Osteoblast (primary cell): ENCODE measurements around the gene DCC. TPM values are rescaled to one million over a fixed set of nuclear protein-coding genes. Genes with fewer than 3 reads are reported as not detected.

ENCODE experiments used
- DNase-seq: peaks from one replicate; pipeline ENCODE4 v3.0.0; 2011; ENCODE audit warnings: low spot score, mixed read lengths; ENCODE audit not compliant: insufficient read length; ENCODE audit errors: missing footprints
- H2AFZ ChIP-seq: 2 replicates; pipeline ENCODE4 v1.6.0; 2011; ENCODE audit warnings: mild to moderate bottlenecking, low read length
- H3K27ac ChIP-seq: 2 replicates; pipeline ENCODE4 v1.5.1; 2011; ENCODE audit warnings: mild to moderate bottlenecking, low read depth, low read length, moderate library complexity
- H3K27me3 ChIP-seq: 2 replicates; pipeline ENCODE4 v1.6.0; 2012; ENCODE audit warnings: mild to moderate bottlenecking, control low read depth, inconsistent platforms, low read length, moderate library complexity; ENCODE audit not compliant: insufficient read depth
- H3K36me3 ChIP-seq: 2 replicates; pipeline ENCODE4 v1.5.1; 2011; ENCODE audit warnings: mild to moderate bottlenecking, low read length, control low read depth, moderate library complexity; ENCODE audit not compliant: insufficient read depth
- H3K4me1 ChIP-seq: 2 replicates; pipeline ENCODE4 v1.5.1; 2011; ENCODE audit warnings: mild to moderate bottlenecking, low read length, control low read depth, moderate library complexity; ENCODE audit not compliant: insufficient read depth
- H3K4me2 ChIP-seq: 2 replicates; pipeline ENCODE4 v1.6.0; 2011; ENCODE audit warnings: mild to moderate bottlenecking, low read length; ENCODE audit not compliant: insufficient read depth
- H3K4me3 ChIP-seq: fragments of 200-600 bp; sonication (generic); 3 replicates; pipeline ENCODE4 v1.5.1; 2012; ENCODE audit warnings: mild to moderate bottlenecking, low read length, inconsistent platforms; ENCODE audit not compliant: insufficient read depth
- H3K79me2 ChIP-seq: 2 replicates; pipeline ENCODE4 v1.6.0; 2012; ENCODE audit warnings: mild to moderate bottlenecking, low read length, control low read depth, inconsistent platforms; ENCODE audit not compliant: insufficient read depth
- H3K9me3 ChIP-seq: 2 replicates; pipeline ENCODE4 v1.5.1; 2011; ENCODE audit warnings: low read depth, low read length, control low read depth
- H4K20me1 ChIP-seq: 2 replicates; pipeline ENCODE4 v1.6.0; 2012; ENCODE audit warnings: mild to moderate bottlenecking, low read length, control low read depth; ENCODE audit not compliant: insufficient read depth
- CTCF ChIP-seq: IDR thresholded peaks from 2 replicates; pipeline ENCODE4 v1.5.1; 2011; ENCODE audit warnings: mild to moderate bottlenecking, low read depth, low read length, moderate library complexity; ENCODE audit errors: extremely low read depth
- total RNA-seq: library from RNA; depleted of rRNA; stranded (reverse); fragments of >200 nt; gene quantifications from 2 replicates; pipeline ENCODE4 v1.2.3, GENCODE V29; 2012

The DCC gene
- total RNA-seq, 1 donor, result not detected

- no peak for DNase-seq
- Histone ChIP-seq H3K4me1 (no peaks in the 10 kb centered on the region), H2AFZ (no peak overlapping the region), H3K4me3 (no peak overlapping the region), H3K79me2 (no peaks in the 10 kb centered on the region), H3K9me3 (no peaks in the 10 kb centered on the region), H3K4me2 (no peak overlapping the region), H4K20me1 (no peaks in the 10 kb centered on the region), H3K36me3 (no peaks in the 10 kb centered on the region), H3K27ac (no peak overlapping the region), H3K27me3 (no peaks in the 10 kb centered on the region)
- no peak for TF ChIP-seq CTCF
Observed at GRCh38 chr18:52553441-52553840, 213.4 kb downstream of the DCC start.

GRCh38 chr18:52554180-52554579 lies 214.2 kb downstream of the DCC start:
- no peak for TF ChIP-seq CTCF
- Histone ChIP-seq H3K4me1 (no peaks in the 10 kb centered on the region), H3K36me3 (no peaks in the 10 kb centered on the region), H3K79me2 (no peaks in the 10 kb centered on the region), H2AFZ (no peak overlapping the region), H3K9me3 (no peaks in the 10 kb centered on the region), H3K27me3 (no peaks in the 10 kb centered on the region), H3K4me3 (no peak overlapping the region), H3K27ac (no peak overlapping the region), H4K20me1 (no peaks in the 10 kb centered on the region), H3K4me2 (no peak overlapping the region)
- DNase-seq, result no peak

- Histone ChIP-seq H3K79me2 (no peaks in the 10 kb centered on the region), H3K9me3 (peaks cover 5% of the 10 kb centered on the region), H3K27me3 (no peaks in the 10 kb centered on the region), H3K4me2 (no peak overlapping the region), H3K27ac (no peak overlapping the region), H3K4me3 (no peak overlapping the region), H2AFZ (no peak overlapping the region), H3K36me3 (no peaks in the 10 kb centered on the region), H4K20me1 (no peaks in the 10 kb centered on the region), H3K4me1 (no peaks in the 10 kb centered on the region)
- DNase-seq, result no peak
- TF ChIP-seq CTCF, result no peak
Observed at GRCh38 chr18:52567360-52567759, 227.4 kb downstream of the DCC start.

GRCh38 chr18:52569492-52569891 lies 229.5 kb downstream of the DCC start:
- no peak for TF ChIP-seq CTCF
- H4K20me1 ChIP-seq, result no peaks in the 10 kb centered on the region
- no peak overlapping the region for H3K4me3 ChIP-seq
- H3K4me2 ChIP-seq, result no peak overlapping the region
- H3K36me3 ChIP-seq, result no peaks in the 10 kb centered on the region
- no peak overlapping the region for H2AFZ ChIP-seq
- H3K27me3 ChIP-seq, result no peaks in the 10 kb centered on the region
- no peaks in the 10 kb centered on the region for H3K4me1 ChIP-seq
- no peak for DNase-seq
- H3K79me2 ChIP-seq, result no peaks in the 10 kb centered on the region
- peaks cover 5% of the 10 kb centered on the region for H3K9me3 ChIP-seq
- H3K27ac ChIP-seq, result no peak overlapping the region
